Stimulated activated CD8-positive, alpha-beta memory T cell treated with anti-CD3 and anti-CD28 coated beads, Interleukin-15, amount 100 ng/mL, for 48 hours (primary cell): ENCODE measurements around the gene ZSCAN26.

Experiments
- DNase-seq, 2 donors: peaks; one replicate each; pipeline ENCODE4 v3.0.0-alpha.2; 2020; ENCODE audit warnings: low read depth in 2 of 2

The ZSCAN26 gene

DNA sequence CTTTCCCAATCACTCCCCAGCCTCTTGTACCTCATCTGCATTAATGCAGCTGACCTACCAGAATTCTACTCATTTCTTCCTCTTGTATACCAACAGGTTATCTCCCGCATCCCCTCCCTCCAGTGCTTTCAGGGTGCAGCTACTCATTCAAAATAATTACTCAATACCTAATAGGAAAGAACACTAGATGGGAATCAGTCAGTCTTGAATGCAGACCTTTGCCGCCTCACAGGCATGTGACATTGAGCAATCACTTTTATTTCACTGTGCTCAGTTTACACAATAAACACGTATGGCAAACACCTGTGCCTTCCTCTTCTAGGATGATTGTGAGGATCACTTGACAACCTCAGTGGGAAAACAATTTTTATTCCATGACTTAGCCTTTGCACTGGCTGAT lies 55.7 kb downstream of the ZSCAN26 start:
- no peak for DNase-seq

GRCh38 chr6:28323813-28324424 lies 57.0 kb downstream of the ZSCAN26 start:
- no peak for DNase-seq

- no peak for DNase-seq
These were observed 59.5 kb downstream of the ZSCAN26 start for GRCh38 chr6:28326371-28326948.
